K562 (cell line): Measurements from ENCODE around the gene SCYL1. TPM values are rescaled to one million over a fixed set of nuclear protein-coding genes. Genes with fewer than 3 reads are reported as not detected.

Experiments
- GATAD2A ChIP-seq: fragments of 450-650 bp; IDR thresholded peaks from 2 replicates; pipeline ENCODE4 v1.6.1; 2017
- HNRNPH1 ChIP-seq: fragments of 200-400 bp; formaldehyde crosslinking; optimal IDR thresholded peaks from 2 replicates; pipeline ENCODE3; 2017; ENCODE audit warnings: low read depth, mild to moderate bottlenecking, low read length, moderate library complexity
- KLF6 ChIP-seq: fragments of 250-450 bp; sonication (Bioruptor Pico); IDR thresholded peaks from 2 replicates; pipeline ENCODE4 v1.4.0; 2020; ENCODE audit warnings: mild to moderate bottlenecking, moderate library complexity, borderline replicate concordance
- LCOR ChIP-seq: sonication (generic); formaldehyde crosslinking; IDR thresholded peaks from 2 replicates; pipeline ENCODE4 v1.8.0; 2022; ENCODE audit warnings: mild to moderate bottlenecking, missing genetic modification reagents
- MAZ ChIP-seq, 2 experiments: fragments of 450-650 bp in 1 of 2; sonication (generic) in 1 of 2; formaldehyde crosslinking; IDR thresholded peaks in 1 of 2; conservative IDR thresholded peaks in 1 of 2; 2 replicates each; pipeline versions ENCODE4 v1.4.0 to v1.5.0; 2020; ENCODE audit warnings: mild to moderate bottlenecking in 1 of 2, missing genetic modification reagents in 1 of 2
- NCOA1 ChIP-seq: fragments of 450-650 bp; IDR thresholded peaks from 2 replicates; pipeline ENCODE4 v1.6.1; 2016; ENCODE audit warnings: low read depth
- NFXL1 ChIP-seq: fragments of 450-650 bp; formaldehyde crosslinking; IDR thresholded peaks from 2 replicates; pipeline ENCODE4 v1.4.0; 2021; ENCODE audit warnings: mild to moderate bottlenecking
- NR3C1 ChIP-seq: sonication (generic); formaldehyde crosslinking; IDR thresholded peaks from 2 replicates; pipeline ENCODE4 v1.8.1; 2022; ENCODE audit warnings: missing genetic modification reagents
- RB1 ChIP-seq: fragments of 450-650 bp; IDR thresholded peaks from 2 replicates; pipeline ENCODE4 v1.6.1; 2017; ENCODE audit warnings: low read depth, mild to moderate bottlenecking
- TAF1 ChIP-seq: IDR thresholded peaks from 2 replicates; pipeline ENCODE4 v1.6.1; 2011; ENCODE audit warnings: mild to moderate bottlenecking, low read length, moderate library complexity; ENCODE audit not compliant: insufficient read depth, control insufficient read depth, severe bottlenecking; ENCODE audit errors: extremely low read depth
- TAF9B ChIP-seq: fragments of 450-650 bp; IDR thresholded peaks from 2 replicates; pipeline ENCODE4 v1.6.1; 2018; ENCODE audit warnings: mild to moderate bottlenecking; ENCODE audit not compliant: partially characterized antibody
- TAL1 ChIP-seq: fragments of 450-650 bp; IDR thresholded peaks from 2 replicates; pipeline ENCODE4 v1.6.1; 2016; ENCODE audit warnings: mild to moderate bottlenecking
- TBP ChIP-seq: optimal IDR thresholded peaks from 2 replicates; pipeline ENCODE3; 2011; ENCODE audit warnings: low read depth, low read length, improper control_type of control experiment
- ZKSCAN3 ChIP-seq: fragments of 250-450 bp; sonication (Bioruptor Pico); IDR thresholded peaks from 2 replicates; pipeline ENCODE4 v1.4.0; 2020
- ZNF133 ChIP-seq: fragments of 250-450 bp; sonication (Bioruptor Pico); IDR thresholded peaks from 2 replicates; pipeline ENCODE4 v1.4.0; 2020; ENCODE audit warnings: mild to moderate bottlenecking
- ZNF561 ChIP-seq: fragments of 450-650 bp; formaldehyde crosslinking; conservative IDR thresholded peaks from 2 replicates; pipeline ENCODE4 v1.4.0; 2020; ENCODE audit warnings: mild to moderate bottlenecking, moderate library complexity
- ZSCAN29 ChIP-seq: fragments of 450-650 bp; IDR thresholded peaks from 2 replicates; pipeline ENCODE4 v1.6.1; 2017
- polyA plus RNA-seq, 8 experiments: library from polyadenylated mRNA; depleted of rRNA in 4 of 8; stranded (reverse) in 5 of 8; unstranded in 3 of 8; fragments of >200 nt; fragmentation: Nextera tagmentation in 2 of 8; fragmentation: Illumina TruSeq in 1 of 8; extraction: Ambion mirVana in 2 of 8; extraction: Trizol in 1 of 8; gene quantifications; 2 replicates each; pipeline versions ENCODE4 v1.2.1 to v1.2.3, GENCODE V29; 2011 to 2014; ENCODE audit warnings: inconsistent platforms in 1 of 8, missing spikeins in 1 of 8
- total RNA-seq, 7 experiments: library from RNA; depleted of rRNA in 6 of 7; stranded (reverse); fragments of >200 nt in 6 of 7; fragmentation: Illumina TruSeq in 2 of 7; extraction: Trizol in 2 of 7; gene quantifications; 2 replicates each; pipeline versions ENCODE4 v1.2.1 to v1.2.3, GENCODE V29; 2011 to 2021; ENCODE audit warnings: low replicate concordance in 1 of 7
- TF ChIP-seq, protein P1 (sequence below): fragments of 450-650 bp; formaldehyde crosslinking; IDR thresholded peaks from 2 replicates; pipeline ENCODE4 v1.4.0; 2020; ENCODE audit warnings: mild to moderate bottlenecking, moderate library complexity
- TF ChIP-seq, protein P2 (sequence below): fragments of 450-650 bp; formaldehyde crosslinking; IDR thresholded peaks from 2 replicates; pipeline ENCODE4 v1.4.0; 2020; ENCODE audit warnings: mild to moderate bottlenecking, moderate library complexity
- TF ChIP-seq, protein P3 (sequence below): fragments of 250-450 bp; sonication (Bioruptor Pico); IDR thresholded peaks from 2 replicates; pipeline ENCODE4 v1.8.0; 2022; ENCODE audit warnings: inconsistent platforms
- TF ChIP-seq, protein P4 (sequence below), 2 experiments: fragments of 250-450 bp in 1 of 2; fragments of 450-650 bp in 1 of 2; sonication (Bioruptor Pico) in 1 of 2; IDR thresholded peaks; 2 replicates each; pipeline versions ENCODE4 v1.6.1 to v1.8.0; 2016 to 2021; ENCODE audit warnings: mild to moderate bottlenecking in 2 of 2, moderate library complexity in 2 of 2, missing compliant biosample characterization in 1 of 2, missing genetic modification characterization in 1 of 2
- TF ChIP-seq, protein P5 (sequence below): fragments of 200-800 bp; sonication (Bioruptor generic); IDR thresholded peaks from 2 replicates; pipeline ENCODE4 v1.6.1; 2017; ENCODE audit warnings: missing genetic modification characterization, missing compliant biosample characterization

The SCYL1 gene
- total and polyA plus RNA-seq, 9 of the 15 experiments (the other 6 are each of a cell fraction or from before 2014, with no cell fraction given): 1.9 to 145 (median 57.6) TPM

DNA sequence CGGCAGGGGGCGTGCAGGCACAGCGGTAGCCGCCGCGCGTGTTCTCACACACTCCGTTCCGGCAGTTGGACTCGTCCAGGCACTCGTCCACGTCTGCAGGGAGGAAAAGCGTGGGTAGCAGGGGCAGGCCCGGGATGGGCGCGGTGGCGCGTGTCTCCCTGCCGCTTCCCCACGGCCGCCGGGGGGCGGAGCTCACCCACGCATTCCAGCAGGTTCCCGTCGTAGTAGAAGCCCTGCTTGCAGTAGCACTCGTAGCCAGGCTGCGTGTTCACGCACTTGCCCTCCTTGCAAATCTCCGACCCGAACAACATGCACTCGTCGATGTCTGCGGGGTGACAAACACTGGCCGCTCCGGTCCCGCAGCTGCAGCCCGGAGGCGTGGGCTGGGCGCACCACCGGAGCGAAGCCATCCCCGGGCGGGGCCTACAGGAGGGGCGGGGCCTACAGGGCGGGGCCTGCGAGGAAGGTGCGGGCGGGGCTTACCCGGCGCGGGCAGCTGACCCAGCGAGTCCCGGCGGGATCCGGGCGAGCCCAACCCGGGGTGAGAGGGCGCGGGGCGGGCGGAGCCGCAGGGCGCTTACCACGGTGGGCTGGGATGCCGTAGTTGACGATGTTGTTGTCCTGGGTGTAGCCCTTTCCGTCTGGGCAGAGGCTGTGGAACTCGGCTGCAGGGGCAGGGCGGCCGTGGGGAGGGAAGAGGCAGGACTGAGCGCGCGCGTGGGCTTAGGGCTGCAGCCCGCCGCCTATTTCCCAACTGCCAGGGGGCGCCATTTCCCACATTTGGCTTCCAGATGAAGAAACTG, 15.6 kb downstream of the SCYL1 start (continued):
- TF ChIP-seq, protein P1, sequence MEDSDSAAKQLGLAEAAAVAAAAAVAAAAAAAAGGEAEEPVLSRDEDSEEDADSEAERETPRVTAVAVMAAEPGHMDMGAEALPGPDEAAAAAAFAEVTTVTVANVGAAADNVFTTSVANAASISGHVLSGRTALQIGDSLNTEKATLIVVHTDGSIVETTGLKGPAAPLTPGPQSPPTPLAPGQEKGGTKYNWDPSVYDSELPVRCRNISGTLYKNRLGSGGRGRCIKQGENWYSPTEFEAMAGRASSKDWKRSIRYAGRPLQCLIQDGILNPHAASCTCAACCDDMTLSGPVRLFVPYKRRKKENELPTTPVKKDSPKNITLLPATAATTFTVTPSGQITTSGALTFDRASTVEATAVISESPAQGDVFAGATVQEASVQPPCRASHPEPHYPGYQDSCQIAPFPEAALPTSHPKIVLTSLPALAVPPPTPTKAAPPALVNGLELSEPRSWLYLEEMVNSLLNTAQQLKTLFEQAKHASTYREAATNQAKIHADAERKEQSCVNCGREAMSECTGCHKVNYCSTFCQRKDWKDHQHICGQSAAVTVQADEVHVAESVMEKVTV (CRISPR knock-in tag): peak; percentile 84
- no peak for TF ChIP-seq NFXL1
- 0 out of 2 replicates have a peak, but pooled peaks have one; percentile 21 for TF ChIP-seq KLF6 (CRISPR knock-in tag)
- TF ChIP-seq NCOA1: peak; percentile 66
- no peak for TF ChIP-seq ZNF133 (CRISPR knock-in tag)
- TF ChIP-seq GATAD2A: peak; percentile 77
- TF ChIP-seq, protein P2, sequence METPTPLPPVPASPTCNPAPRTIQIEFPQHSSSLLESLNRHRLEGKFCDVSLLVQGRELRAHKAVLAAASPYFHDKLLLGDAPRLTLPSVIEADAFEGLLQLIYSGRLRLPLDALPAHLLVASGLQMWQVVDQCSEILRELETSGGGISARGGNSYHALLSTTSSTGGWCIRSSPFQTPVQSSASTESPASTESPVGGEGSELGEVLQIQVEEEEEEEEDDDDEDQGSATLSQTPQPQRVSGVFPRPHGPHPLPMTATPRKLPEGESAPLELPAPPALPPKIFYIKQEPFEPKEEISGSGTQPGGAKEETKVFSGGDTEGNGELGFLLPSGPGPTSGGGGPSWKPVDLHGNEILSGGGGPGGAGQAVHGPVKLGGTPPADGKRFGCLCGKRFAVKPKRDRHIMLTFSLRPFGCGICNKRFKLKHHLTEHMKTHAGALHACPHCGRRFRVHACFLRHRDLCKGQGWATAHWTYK: peak; percentile 66; the same call in 1 of the 2 replicates
- no peak for TF ChIP-seq TAL1
- TF ChIP-seq, protein P3, sequence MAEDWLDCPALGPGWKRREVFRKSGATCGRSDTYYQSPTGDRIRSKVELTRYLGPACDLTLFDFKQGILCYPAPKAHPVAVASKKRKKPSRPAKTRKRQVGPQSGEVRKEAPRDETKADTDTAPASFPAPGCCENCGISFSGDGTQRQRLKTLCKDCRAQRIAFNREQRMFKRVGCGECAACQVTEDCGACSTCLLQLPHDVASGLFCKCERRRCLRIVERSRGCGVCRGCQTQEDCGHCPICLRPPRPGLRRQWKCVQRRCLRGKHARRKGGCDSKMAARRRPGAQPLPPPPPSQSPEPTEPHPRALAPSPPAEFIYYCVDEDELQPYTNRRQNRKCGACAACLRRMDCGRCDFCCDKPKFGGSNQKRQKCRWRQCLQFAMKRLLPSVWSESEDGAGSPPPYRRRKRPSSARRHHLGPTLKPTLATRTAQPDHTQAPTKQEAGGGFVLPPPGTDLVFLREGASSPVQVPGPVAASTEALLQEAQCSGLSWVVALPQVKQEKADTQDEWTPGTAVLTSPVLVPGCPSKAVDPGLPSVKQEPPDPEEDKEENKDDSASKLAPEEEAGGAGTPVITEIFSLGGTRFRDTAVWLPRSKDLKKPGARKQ (CRISPR knock-in tag): no peak
- TF ChIP-seq NR3C1: 0 out of 2 replicates have a peak, but pooled peaks have one; percentile 16
- no peak for TF ChIP-seq HNRNPH1
- TF ChIP-seq ZSCAN29: no peak
- peak; percentile 36 for TF ChIP-seq TAF1
- peak; percentile 89 to 92 for TF ChIP-seq MAZ (CRISPR knock-in tag; conservative IDR thresholded peaks at IDR 0.05 in 1 of 2, IDR thresholded peaks at IDR 0.05 in 1 of 2)
- TF ChIP-seq LCOR: peak; percentile 26; the same call in 1 of the 2 replicates
- TF ChIP-seq, protein P4, sequence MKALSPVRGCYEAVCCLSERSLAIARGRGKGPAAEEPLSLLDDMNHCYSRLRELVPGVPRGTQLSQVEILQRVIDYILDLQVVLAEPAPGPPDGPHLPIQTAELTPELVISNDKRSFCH (CRISPR knock-in tag; IDR thresholded peaks at IDR 0.05): no peak
- TF ChIP-seq, protein P4 (tag; IDR thresholded peaks at IDR 0.05): no peak
- TF ChIP-seq TAF9B: no peak
- TF ChIP-seq ZKSCAN3 (CRISPR knock-in tag): no peak
- peak; percentile 53 for TF ChIP-seq TBP
- TF ChIP-seq, protein P5, sequence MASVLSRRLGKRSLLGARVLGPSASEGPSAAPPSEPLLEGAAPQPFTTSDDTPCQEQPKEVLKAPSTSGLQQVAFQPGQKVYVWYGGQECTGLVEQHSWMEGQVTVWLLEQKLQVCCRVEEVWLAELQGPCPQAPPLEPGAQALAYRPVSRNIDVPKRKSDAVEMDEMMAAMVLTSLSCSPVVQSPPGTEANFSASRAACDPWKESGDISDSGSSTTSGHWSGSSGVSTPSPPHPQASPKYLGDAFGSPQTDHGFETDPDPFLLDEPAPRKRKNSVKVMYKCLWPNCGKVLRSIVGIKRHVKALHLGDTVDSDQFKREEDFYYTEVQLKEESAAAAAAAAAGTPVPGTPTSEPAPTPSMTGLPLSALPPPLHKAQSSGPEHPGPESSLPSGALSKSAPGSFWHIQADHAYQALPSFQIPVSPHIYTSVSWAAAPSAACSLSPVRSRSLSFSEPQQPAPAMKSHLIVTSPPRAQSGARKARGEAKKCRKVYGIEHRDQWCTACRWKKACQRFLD (CRISPR knock-in tag): no peak; the same call in 1 of the 2 replicates
- TF ChIP-seq RB1: peak; percentile 88
- no peak for TF ChIP-seq ZNF561 (CRISPR knock-in tag)
